GM18508 (cell line): ENCODE results near the gene SCRT2.
"Not testable (repeated sequence)": the region's sequence is repeated elsewhere in the genome, so short reads cannot be mapped to it uniquely, and the experiment has no call there.

Source experiments
- ATAC-seq: cut with Tn5 transposase; IDR thresholded peaks from one replicate; pipeline ENCODE4 v1.9.1; 2021; ENCODE audit warnings: moderate number of reproducible peaks; ENCODE audit not compliant: insufficient read depth, unreplicated experiment

SCRT2 gene

GRCh38 chr20:653590-654416 lies 21.8 kb downstream of the SCRT2 start:
- ATAC-seq: no peak

GRCh38 chr20:653110-653589 lies 22.5 kb downstream of the SCRT2 start, which contains the start of gene SRXN1:
TSS of gene SRXN1 (minus strand) at chr20:653200. CDS start at chr20:653185, 15 bp downstream.
- no peak for ATAC-seq

GRCh38 chr20:652615-653109 lies 22.9 kb downstream of the SCRT2 start:
- ATAC-seq: no peak

GRCh38 chr20:651713-652614 lies 23.6 kb downstream of the SCRT2 start:
- no peak for ATAC-seq

- ATAC-seq: no peak
Observed at GRCh38 chr20:650954-651353, 24.6 kb downstream of the SCRT2 start.

GRCh38 chr20:650281-650680 lies 25.3 kb downstream of the SCRT2 start:
- ATAC-seq: no peak

GRCh38 chr20:647479-648019 lies 28.1 kb downstream of the SCRT2 start:
- no peak for ATAC-seq

- no peak for ATAC-seq
Observed at GRCh38 chr20:646868-647233, 28.8 kb downstream of the SCRT2 start.

GRCh38 chr20:646107-646867 lies 29.3 kb downstream of the SCRT2 start:
- no peak for ATAC-seq

- no peak for ATAC-seq
Observed at GRCh38 chr20:645318-646106, 30.1 kb downstream of the SCRT2 start.

- no peak for ATAC-seq
Observed at GRCh38 chr20:644692-645317, 30.8 kb downstream of the SCRT2 start.

- ATAC-seq: no peak
Observed at GRCh38 chr20:642398-643174, 33.0 kb downstream of the SCRT2 start.

- ATAC-seq: not testable (repeated sequence)
Observed at GRCh38 chr20:642013-642397, 33.6 kb downstream of the SCRT2 start.

- no peak for ATAC-seq
Observed at GRCh38 chr20:641516-641875, 34.1 kb downstream of the SCRT2 start.

GRCh38 chr20:640674-641515 lies 34.7 kb downstream of the SCRT2 start:
- no peak for ATAC-seq

- no peak for ATAC-seq
Observed at GRCh38 chr20:638579-638978, 37.0 kb downstream of the SCRT2 start.

- no peak for ATAC-seq
Observed at GRCh38 chr20:637559-637958, 38.0 kb downstream of the SCRT2 start.
